GM19238 (cell line): ENCODE data around the gene STX16.

ENCODE experiments used
- DNase-seq: peaks from one replicate; pipeline ENCODE4 v3.0.0; 2011; ENCODE audit warnings: low spot score; ENCODE audit not compliant: insufficient read length

The STX16 gene

GRCh38 chr20:58618351-58619076 is 32.6 kb upstream of the STX16 start:
- no peak for DNase-seq

GRCh38 chr20:58619077-58619863 is 31.8 kb upstream of the STX16 start:
- DNase-seq, result no peak

GRCh38 chr20:58619864-58620431 is 31.1 kb upstream of the STX16 start:
- DNase-seq, result no peak

GRCh38 chr20:58621906-58622548 is 29.1 kb upstream of the STX16 start:
- no peak for DNase-seq

GRCh38 chr20:58622671-58623578 is 28.2 kb upstream of the STX16 start:
- DNase-seq, result no peak

GRCh38 chr20:58623579-58624473 is 27.3 kb upstream of the STX16 start:
- no peak for DNase-seq

GRCh38 chr20:58624687-58625086 is 26.4 kb upstream of the STX16 start:
- DNase-seq, result no peak

- no peak for DNase-seq
These were observed 25.5 kb upstream of the STX16 start for GRCh38 chr20:58625585-58625984.

GRCh38 chr20:58626051-58626450 is 25.0 kb upstream of the STX16 start:
- no peak for DNase-seq

- DNase-seq, result peak; percentile 20
These were observed 23.6 kb upstream of the STX16 start for GRCh38 chr20:58627212-58628072.

- DNase-seq, result no peak
These were observed 22.4 kb upstream of the STX16 start for GRCh38 chr20:58628491-58629214.

GRCh38 chr20:58629215-58629580 is 21.9 kb upstream of the STX16 start:
- no peak for DNase-seq

GRCh38 chr20:58630063-58630462 is 21.0 kb upstream of the STX16 start:
- DNase-seq, result no peak

- DNase-seq, result no peak
These were observed 17.7 kb upstream of the STX16 start for GRCh38 chr20:58633161-58634053.

GRCh38 chr20:58634059-58634458 is 17.0 kb upstream of the STX16 start:
- no peak for DNase-seq

GRCh38 chr20:58634521-58635278 is 16.4 kb upstream of the STX16 start:
- DNase-seq, result no peak

GRCh38 chr20:58635279-58635665 is 15.8 kb upstream of the STX16 start:
- DNase-seq, result no peak
